HG02852 (cell line): Measurements from ENCODE around the gene KMT2E.
"Not testable (repeated sequence)": the region's sequence is repeated elsewhere in the genome, so short reads cannot be mapped to it uniquely, and the experiment has no call there.

Experiments
- ATAC-seq: cut with Tn5 transposase; IDR thresholded peaks from one replicate; pipeline ENCODE4 v1.9.1; 2021; ENCODE audit warnings: mild to moderate bottlenecking, moderate library complexity; ENCODE audit not compliant: unreplicated experiment

KMT2E gene

DNA sequence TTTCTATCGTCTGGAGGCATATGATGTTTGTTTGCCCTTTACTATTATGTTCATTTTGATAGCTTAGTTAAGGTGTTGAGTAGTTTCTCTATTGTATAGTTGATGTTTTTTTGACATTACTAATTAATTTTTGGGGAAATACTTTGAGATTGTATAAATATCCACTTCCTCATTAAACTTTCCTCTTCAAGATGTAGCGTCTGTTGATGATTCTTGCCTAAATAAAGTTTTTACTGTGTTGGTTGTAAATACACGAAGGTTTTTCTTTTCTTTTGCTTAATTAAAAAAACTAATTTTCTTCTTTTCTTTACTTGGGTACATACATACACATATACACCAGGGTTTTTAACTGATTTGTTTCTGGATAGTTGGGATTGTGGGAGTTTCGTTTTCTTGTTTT is 8.5 kb downstream of the KMT2E start:
- no peak for ATAC-seq

DNA sequence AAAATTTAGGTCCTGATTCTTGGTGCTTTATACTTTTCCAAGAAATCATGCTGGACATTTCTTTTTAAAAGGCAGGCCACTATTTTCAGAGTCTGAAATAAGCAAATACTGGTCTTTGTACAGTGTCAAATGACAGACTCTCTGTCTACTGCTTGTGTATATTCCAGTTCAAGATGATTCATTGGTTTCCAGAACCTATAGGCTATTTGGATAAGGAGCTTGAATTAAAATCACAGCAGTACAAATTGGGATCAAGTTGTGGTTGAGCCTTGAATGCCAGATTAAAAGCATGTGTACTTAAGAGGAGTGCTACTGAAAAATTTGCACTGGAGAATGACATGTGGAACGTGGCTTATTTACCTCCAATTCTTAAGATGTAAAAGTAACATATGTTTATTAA is 10.7 kb downstream of the KMT2E start:
- ATAC-seq: no peak

DNA sequence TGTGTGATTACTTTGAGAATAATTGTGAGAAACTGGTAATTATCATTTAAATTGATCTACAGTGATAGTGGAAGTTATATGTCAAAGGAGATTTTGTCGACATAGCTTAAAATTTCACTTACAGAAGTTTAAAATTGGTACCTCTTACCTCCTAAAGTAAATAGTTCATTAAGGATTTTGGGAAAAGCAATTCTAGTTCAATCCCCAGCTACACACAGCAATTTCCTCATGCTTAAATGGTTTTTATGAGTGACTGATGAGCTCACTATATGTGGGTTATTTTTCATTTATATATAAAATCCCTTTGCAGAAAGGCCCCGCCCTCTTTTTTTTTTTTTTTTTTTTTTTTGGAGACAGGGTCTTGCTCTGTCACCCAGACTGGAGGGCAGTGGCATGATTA is 12.7 kb downstream of the KMT2E start:
- no peak for ATAC-seq

DNA sequence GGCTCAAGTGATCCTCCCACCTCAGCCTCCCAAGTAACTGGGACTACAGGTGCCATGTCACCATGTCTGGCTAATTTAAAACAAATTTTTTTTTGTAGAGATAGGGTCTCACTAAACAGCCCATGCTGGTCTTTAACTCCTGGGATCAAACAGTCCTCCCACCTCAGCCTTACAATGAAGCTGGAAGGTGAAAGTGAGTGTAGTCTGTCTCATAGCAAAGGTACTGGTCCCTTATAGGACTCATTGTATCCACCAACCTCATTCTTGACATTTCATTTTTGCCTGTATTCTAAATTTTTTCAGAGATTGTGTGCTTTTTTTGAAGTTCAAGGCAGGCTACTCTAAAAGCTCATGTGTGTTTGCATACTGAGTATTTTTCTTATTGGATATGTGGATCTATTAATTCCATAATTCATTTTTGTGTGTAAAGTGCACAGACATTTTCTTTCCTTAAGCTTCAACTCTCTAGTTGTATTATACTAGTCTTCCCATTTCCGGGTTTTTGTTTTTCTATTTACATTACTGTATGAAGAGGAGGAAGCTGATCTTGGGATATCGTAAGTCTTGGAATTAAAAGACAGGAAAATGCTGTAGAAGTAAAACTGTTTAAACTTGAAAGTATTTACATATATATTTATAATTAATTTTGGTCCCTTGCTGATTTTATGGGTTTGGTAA is 13.3 kb downstream of the KMT2E start:
- ATAC-seq: no peak

GRCh38 chr7:105028004-105028403 is 14.0 kb downstream of the KMT2E start:
- peak; percentile 60 for ATAC-seq

GRCh38 chr7:105028941-105029340 is 14.9 kb downstream of the KMT2E start:
- not testable (repeated sequence) for ATAC-seq

DNA sequence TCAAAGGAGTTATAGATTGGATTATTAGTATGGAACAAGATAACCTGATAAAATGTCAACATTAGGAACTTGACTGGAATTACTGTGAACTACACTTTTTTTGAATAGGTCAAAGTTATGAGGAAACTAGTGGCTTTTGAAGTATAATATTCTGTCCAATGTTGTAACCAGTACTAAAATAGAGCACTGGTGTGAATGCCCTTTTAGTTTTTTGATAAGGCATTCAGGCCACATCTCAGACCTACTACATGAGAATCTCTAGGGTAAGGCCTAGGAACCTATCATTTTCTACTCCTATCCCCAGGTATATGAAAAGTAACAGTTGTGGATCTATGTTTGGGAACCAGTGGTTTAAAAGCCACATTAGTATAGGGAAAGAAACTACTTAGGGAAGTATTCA is 16.4 kb downstream of the KMT2E start:
- no peak for ATAC-seq

DNA sequence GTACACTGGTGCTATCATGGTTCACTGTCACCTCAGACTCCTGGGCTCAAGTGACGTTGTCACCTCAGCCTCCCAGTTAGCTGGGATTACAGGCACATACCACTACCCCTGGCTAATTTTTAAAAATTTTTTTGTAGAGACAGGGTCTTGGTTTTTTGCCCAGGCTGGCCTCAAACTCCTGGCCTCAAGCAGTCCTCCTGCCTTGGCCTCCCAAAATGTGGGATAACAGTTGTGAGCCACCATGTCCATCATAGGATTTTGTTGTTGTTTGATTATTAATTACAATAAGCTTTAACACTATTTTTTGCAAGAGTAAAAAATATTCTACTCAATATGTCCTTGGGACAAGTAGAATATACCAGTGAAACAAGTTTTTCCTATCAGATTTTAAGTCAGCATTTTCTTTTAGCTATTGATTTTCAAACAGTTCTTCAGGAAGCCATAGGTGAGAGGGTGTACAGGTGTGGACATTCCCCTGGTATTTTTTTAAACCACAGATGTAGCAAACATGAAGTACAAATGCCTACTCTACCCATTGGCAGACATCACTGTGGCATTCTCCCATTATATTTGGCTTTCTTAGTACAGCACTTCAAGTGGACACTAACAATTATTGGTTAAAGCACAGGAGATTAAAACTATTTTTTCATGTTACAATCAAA is 18.7 kb downstream of the KMT2E start:
- ATAC-seq: no peak

DNA sequence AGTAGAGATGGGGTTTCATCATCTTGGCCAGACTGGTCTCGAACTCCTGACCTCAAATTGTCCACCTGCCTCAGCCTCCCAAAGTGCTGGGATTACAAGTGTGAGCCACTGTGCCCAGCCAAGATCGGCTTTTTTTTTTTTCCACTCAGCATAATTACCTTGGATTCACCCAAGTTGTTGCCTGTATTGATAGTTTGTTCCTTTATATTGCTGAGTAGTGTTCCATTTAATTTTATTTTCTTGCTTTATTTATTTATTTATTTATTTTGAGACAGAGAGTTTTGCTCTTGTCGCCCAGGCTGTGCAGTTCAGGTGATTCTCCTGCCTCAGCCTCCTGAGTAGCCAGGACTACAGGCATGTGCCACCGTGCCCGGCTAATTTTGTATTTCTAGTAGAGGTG is 21.3 kb downstream of the KMT2E start:
- ATAC-seq: no peak

GRCh38 chr7:105036217-105037168 is 22.5 kb downstream of the KMT2E start:
- ATAC-seq: no peak

DNA sequence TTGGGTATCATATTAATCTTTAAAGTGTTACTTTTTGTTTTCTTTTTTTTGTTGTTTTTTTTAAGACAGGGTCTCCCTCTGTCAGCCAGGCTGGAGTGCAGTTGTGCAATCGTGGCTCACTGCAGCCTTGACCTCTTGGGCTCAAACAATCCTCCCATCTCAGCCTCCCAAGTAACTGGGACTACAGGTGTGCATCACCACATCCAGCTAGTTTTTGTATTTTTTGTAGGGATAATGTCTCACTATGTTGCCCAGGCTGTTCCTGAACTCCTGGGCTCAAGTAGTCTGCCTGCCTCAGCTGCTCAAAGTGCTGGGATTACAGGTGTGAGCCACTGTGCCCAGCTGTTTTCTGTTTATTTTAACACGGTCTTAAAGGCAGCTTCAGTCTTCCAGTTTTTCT is 23.3 kb downstream of the KMT2E start:
- ATAC-seq: no peak

- no peak for ATAC-seq
Measured at GRCh38 chr7:105044449-105045070, 30.6 kb downstream of the KMT2E start.

GRCh38 chr7:105046414-105046813 is 32.4 kb downstream of the KMT2E start:
- no peak for ATAC-seq

GRCh38 chr7:105047932-105048331 is 33.9 kb downstream of the KMT2E start:
- no peak for ATAC-seq

- no peak for ATAC-seq
Measured at GRCh38 chr7:105050493-105050892, 36.5 kb downstream of the KMT2E start.

- ATAC-seq: not testable (repeated sequence)
Measured at GRCh38 chr7:105050899-105051298, 36.9 kb downstream of the KMT2E start.

DNA sequence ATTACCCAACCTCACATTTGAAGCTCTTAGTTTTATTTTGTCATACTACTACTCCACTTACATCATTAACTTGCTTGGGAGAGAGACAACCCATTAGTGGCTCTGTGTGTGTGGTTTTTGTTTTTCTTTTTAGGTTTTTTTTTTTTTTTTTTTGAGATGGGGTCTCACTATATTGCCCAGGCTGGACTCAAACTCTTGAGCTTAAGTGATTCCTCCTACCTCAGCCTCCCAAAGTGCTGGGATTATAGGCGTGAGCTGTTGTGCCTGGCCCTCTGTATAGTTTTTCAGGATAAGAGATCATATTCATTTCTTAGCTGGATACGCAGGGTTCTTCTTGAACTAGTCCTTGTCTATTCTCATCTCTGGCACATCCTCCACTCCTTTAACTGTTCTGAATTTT is 41.1 kb downstream of the KMT2E start:
- no peak for ATAC-seq

DNA sequence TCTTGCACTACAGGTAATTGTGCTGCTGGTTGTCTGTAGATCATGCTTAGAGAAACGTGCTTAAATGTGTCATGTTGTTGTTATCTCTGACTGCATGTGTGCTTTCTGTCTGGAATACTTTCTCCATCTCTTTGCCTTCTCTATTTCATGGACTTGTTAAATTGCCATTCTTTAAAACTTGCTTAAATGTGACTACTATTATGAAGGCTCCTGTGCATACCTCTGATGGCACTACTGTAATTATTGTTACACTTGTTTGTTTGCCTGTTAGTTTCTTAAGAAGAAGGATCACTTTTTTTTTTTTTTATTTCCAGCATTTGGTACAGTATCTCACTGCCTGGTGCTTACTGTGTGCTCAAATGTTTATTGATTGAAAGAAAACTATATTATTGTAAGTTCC is 41.6 kb downstream of the KMT2E start:
- ATAC-seq: no peak

- no peak for ATAC-seq
Measured at GRCh38 chr7:105057472-105057871, 43.5 kb downstream of the KMT2E start.

GRCh38 chr7:105060437-105060836 is 46.4 kb downstream of the KMT2E start:
- ATAC-seq: no peak

- no peak for ATAC-seq
Measured at GRCh38 chr7:105060923-105061322, 46.9 kb downstream of the KMT2E start.
